LHCN-M2 (cell line): ENCODE results near the gene CSTF3. TPM values are rescaled to one million over a fixed set of nuclear protein-coding genes. Genes with fewer than 3 reads are reported as not detected.
"Not testable (repeated sequence)": the region's sequence is repeated elsewhere in the genome, so short reads cannot be mapped to it uniquely, and the experiment has no call there.

Source experiments
- DNase-seq: peaks from one replicate; pipeline ENCODE4 v3.0.0-alpha.2; 2012; ENCODE audit warnings: low read depth
- polyA plus RNA-seq: library from polyadenylated mRNA; unstranded; fragments of >200 nt; gene quantifications from one replicate; pipeline ENCODE4 v1.2.1, GENCODE V29; 2012; ENCODE audit warnings: missing spikeins
- total RNA-seq: library from RNA; depleted of rRNA; stranded (reverse); fragments of >200 nt; gene quantifications from 2 replicates; pipeline ENCODE4 v1.2.3, GENCODE V29; 2014; rRNA removed

CSTF3 gene
- 29.2 and 35.3 TPM in 2 replicates for total RNA-seq
- 29.1 TPM for polyA plus RNA-seq

DNA sequence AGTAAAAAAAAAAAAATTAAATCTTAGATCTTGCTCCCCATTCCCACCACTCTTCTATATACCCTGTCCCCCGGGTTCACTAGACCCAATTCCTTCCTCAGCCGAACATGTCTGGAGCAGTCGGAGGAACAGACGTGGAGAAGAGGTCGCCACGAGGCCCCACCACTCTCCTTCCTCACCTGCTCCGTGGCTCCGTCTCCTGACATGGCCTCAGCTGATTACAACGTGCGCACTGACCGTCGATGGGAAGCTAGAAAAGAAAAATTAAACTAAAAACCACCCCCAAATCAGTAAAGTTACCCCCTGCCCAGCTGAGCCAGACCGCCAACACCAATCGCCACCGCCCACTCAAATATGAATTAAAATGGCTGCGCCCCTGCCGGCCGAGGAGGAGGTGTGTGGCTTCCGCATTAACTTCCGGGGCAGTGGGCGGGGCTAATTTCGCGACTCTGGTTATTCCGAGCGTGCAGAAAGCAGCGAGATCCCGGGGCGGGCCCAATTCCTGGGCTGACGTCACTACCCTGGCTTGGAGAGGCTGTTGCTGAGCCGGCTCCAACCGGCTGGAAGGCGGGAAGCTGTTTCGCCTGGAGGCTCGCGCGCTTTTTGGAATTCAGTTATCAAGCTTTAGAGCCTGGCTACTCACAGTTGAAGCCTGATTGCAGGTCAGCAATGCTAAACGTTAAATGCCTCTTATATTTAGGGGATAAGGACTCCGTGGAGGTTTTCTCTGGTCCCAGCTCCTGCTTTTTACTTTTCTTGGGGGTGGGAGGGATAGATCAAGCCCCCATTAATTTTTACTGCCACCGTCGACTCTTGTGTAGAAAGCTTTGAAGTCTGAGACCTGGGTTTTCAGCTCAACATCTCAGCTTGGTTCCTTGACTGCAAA, at the start of gene CSTF3:
CSTF3 (minus strand) TSS at position 361 of the 886 bp plus-strand sequence; CDS start at position 206, 155 bp downstream.
- peak; percentile 99 for DNase-seq

DNA sequence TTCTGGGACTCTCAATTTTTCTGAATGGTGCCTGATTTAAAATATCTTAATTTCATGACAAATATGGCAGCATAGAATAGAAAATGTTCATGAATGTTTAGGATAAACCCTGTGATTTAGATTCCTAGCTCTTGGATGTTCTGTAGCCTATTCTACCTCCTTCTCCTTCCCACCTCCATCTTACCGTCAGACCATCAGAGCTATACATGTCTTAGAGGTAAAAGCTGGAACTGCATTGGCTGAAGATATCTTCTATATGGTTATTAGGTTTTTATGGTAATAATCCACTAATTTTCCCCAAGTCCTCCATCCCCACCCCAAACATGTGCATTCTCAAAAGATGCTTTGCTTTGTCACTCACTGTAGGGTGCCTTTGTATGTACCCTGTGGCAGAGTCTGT, 46.9 kb upstream of the CSTF3 start:
- no peak for DNase-seq

DNA sequence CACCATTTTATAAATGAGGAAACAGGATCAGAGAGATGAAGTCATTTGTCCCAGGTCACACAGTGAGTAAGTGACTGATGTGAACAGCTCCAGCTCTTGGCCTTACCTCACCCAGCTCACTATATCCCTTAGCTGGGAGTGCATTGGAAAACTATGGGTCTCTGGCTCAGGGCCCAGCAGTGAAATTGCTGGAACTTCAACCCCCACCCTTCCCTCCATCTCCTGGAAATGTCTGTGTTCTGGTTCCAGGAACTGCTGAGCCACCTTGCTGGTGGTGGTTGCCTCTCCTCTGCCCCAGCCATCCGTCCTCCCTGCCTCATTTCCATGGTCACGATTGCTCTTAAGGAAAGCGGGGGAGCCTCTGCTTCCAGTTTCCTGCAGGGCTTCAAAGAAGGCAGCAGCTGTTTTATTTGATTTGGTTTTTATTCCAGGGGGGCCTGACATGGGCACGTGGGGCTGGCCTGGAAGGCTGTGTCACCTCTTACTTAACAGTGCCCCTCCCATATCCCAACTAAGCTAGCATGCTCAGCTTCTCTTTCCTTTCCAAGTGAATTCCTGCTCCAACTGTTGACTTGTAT, 46.2 kb upstream of the CSTF3 start:
- peak; percentile 40 for DNase-seq

DNA sequence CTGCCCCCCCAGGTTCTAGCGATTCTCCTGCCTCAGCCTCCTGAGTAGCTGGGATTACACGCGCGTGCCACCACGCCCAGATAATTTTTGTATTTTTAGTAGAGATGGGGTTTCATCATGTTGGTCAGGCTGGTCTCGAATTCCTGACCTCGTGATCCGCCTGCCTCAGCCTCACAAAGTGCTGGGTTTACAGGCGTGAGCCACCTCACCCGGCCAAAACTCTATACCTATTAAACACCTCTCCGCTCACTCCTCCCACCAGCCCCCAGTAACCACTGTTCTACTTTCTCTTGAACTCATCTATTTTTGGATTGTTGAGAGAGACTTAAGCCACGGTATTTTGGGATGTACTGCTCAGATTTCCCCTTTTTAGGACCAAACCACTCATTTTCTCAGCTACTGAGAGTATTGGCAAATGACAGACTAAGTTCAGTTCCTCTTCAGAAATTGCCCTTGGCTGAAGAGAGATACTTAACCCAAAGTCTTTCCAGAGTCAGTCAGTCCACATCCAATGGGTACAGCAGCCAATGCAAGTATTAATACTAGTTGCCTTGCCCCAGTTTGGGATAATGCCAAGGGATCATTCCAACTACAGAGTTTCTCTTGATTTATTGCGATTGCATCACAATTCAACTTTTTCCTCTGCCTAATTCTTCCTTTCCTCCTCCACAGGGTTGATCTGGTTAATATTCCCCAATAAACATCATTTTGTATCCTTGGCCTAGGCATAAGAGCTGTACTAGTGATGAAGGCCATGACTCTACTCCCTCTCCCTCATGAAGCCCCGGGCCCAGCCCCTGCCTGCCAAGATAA, 36.8 kb upstream of the CSTF3 start:
- DNase-seq = no peak

DNA sequence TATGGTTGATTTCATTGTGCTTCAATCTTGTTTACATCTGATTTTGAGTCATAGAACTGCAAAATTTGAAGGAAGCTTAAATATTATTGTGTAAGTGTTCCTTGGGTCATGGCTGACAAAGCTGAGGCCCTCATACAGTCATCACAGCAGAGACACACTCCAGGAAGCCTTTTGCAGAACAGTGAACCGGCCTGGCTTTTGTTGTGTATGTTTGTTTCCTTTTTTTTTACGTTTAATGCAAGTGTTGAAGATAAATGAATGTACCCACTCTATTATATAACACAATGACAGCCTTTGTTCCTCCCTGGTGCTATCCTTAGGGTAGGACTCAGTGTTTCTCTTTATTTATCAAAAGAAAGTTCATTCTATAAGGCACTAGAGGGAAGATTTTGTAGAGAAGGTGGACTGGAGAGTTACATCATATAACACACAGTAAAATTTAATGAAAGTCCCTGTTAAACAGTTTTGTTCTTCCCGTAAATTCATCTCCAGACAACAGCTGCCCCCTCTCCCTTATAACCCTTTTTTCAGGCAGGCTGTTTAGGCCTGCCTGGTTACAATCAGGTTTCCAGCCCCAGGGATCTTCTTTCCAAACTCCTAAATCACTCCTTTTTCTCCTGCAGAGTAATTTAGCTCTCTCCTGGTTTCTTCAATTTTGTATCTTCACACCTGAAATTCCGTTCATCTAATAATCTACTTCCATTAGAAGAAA, 34.3 kb upstream of the CSTF3 start:
- DNase-seq = no peak

DNA sequence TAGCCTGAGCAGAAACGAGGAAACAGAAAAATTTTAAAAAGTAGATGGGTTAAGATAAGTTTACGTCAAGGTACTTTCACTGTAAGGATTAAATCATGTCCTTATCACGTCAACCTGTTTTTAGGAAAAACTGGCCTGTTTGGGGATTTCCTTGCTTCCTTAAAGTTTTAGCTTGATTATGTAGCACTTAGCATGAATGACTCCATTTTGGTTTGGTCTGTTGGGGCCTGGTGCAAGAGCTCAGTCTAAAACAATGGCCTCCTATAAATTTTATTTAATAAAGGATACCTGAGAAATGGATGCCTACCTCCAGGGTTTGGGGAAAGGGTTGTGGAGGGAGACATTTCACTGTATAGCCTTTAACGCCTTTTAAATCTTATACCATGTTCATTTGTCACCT, 33.2 kb upstream of the CSTF3 start:
- no peak for DNase-seq

DNA sequence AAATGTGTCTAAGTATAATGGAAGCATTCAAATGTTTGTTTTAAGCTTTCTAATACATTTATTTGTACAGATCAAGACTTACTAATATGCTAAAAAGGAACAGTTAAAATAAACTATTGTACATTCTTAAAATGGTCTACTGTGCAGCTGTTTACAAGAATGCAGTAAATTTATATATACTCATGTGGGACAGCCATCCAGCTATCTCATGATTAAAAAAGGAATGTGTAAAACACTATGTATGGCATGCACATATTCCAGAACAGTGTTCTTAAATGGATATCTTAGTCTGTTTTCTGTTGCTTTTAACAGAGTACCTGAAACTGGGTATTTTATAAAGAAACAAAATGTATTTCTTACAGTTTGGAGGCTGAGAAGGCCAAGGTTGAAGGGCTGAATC, 30.2 kb upstream of the CSTF3 start:
- DNase-seq = no peak

DNA sequence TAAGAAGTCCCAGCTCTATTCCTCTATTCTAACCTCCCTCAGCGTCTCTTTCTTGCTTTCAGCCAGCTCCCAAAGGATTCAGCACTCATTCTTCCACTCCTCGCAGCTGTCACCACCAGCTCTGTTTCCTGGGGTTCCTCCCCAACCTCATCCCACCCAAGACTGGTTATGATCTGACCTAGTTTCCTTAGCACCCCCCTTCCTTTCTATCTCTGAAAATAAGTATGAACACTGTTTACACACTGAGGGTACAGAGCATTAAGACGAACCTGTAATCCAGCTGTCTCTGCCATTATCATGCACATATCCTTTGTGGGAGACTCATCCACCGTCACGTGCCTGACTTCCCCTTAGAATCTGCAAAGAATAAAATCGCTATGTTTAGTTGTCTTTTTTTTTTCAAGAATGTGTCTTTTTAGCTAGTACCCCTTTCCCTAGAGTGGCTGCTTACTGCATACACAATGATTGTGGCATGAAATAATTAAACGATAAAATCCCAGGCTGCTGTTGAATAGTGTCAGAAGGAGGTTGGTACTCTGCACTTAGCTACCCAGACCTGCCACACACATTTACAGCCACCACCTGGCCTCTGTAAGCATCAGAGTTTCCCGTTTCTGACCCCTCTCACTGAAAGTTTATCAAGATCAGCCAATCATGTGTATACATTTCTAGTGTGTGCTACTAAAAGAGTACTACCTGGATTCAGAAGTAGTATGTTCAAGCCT, 26.9 kb upstream of the CSTF3 start:
- peak; percentile 67 for DNase-seq

DNA sequence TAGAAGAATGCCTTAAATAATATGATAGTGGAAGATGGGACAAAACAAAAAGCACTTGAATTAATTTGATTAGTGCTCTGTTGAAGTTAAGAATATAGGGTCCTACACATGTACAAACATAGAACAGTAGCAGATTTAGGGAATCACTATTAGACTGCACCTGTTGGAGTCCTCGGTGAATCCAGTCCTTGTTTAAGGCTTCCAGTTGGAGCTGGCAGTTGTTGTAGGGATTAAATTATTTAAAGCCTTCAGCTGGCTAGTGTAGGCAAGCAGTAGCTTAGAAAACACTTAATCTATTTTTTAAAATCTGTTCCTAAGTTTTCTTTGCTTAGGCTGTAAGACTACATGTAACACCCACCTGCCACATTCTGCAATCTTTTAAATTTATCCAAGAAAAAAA, 24.5 kb upstream of the CSTF3 start:
- no peak for DNase-seq

DNA sequence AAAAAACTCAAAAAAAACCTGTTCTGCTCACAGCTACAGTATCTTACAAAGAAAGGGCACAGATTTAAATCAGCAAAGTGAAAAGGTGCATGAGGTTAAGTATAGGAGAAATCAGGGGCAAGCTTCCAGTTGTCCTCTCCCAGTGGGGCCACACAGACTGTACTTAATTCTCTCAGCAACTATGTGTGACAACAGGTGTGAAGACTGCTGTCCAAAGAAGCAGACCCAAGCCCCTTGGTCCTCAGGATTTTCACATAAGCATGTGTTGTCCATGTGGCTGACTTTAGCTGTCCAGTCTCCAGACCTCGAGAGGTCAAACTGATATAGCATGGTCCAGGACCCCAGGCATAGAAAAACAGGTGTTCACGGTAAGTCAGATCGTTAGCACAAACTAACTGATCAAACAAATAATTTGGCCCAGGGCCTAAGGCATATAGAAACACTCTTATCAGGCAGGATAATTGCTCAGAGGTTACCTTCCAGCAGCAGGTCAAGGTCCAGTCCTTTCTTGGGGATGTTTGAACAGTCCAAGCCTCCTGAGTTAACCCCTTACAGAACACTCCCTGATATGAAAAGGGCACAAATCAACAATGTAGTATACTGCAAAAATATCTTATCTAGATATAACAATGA, 21.1 kb upstream of the CSTF3 start:
- DNase-seq = no peak

DNA sequence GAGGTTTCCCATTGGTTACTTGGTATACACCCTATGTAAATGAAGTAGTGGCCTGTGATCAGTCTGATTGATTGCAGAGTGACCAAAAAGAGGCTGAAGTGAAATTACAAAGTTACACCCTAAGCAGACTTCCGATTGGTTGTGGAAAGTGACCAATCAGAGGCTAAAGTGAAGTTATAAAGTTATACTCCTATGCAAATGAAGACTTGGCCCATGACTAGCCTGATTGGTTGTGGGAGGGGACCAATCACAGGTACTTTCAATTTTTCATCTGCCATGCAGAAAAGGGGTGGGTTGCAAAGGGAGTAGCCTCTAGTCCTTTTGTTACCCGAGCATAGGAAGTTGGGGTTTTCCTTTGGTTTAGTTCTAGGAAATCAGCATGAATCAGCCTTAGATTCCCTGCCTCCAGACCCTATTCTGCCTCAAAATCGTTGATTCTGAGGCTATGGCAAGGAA, 18.1 kb upstream of the CSTF3 start:
- no peak for DNase-seq

DNA sequence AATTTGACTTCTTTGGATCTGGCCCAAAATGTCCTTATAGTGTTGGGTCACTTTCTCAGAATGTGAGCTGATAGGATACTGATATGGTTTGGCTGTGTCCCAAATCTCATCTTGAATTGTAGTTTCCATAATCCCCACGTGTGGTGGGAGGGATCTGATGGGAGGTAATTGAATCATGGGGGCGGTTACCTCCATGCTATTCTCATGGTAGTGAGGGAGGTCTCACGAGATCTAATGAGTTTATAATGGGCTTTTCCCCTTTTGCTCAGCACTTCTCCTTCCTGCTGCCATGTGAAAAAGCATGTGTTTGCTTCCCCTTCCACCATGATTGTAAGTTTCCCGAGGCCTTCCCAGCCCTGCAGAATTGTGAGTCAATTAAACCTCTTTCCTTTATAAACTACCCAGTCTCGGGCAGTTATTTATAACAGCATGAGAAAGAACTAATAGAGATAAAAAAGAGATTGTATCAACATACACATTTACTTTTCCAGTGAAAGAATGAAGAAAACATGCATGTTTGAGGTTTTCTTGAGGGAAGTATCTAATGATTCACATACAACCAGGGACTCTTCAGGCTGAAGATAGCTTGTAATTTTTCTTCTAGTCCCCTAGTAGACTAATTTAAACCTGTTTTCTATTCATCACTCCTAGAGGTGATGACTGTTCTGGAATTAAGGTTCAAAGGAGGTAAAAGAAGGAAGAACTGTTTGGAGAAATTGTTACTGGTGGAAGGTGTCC, 17.3 kb upstream of the CSTF3 start:
- DNase-seq = no peak

DNA sequence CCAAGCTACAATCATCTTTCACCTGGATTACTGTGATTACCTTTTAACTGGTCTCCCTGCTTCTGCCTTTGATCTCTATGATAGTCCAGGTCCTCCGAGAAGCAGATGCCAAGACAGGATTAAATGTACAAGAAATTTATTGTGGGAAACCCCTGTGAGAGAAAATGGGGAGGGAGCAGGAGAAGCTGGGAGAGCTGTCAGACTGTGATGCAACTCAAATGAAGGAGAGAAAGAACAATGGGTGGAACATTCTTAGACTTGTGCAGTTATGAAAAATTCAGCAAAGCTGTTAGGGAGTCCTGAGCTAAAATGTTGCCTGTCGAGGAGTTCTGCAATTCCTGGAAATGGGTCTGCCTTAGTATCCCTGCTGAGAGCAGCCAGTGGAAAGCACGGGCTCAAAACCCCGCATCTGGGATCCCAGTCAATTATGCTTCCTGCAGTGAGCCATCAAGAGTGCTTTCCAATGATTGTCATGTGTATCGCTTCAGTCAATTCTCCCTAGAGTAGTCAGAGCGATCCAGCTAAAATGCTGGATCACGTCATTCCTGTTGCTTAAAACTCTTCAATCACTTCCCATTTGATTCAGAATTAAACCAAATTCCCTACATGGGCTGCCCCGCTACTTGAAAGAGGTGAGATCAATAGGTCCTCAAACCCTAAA, 16.5 kb upstream of the CSTF3 start:
- DNase-seq = no peak

DNA sequence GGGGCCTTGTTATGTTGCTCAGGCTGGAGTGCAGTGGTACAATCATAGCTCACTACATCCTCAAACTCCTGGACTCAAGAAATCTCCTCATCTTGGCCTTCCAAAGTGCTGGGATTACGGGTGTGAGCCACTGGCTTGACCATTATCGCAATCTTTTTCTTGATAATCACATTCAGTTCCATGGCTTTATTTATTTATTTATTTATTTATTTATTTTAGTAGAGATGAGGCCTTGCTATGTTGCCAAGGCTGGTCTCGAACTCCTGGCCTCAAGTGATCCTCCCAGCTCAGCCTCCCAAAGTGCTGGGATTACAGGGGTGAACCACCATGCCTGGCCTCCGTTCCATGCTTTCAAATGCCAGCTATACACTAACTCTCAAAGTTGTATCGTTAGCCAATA, 15.5 kb upstream of the CSTF3 start:
- DNase-seq = not testable (repeated sequence)

DNA sequence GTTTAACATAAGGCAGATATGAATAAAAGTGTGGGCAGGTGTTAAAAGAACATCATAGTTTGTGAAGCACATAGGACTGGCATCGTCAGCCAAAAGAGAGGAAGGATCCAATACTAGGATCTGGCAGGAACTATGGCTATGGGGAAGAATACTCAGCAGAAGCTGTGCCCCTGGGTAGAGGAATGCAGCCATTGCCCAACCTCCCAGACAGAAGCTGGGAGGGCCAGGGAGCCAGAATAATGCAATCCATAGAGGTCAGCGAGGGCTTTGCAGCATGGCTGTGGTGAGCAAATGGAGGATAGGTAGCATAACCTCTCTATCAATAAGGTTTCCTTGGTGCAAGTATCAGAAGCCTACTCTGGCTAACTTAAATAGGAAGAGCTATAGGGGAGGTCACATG, 11.7 kb upstream of the CSTF3 start:
- no peak for DNase-seq

DNA sequence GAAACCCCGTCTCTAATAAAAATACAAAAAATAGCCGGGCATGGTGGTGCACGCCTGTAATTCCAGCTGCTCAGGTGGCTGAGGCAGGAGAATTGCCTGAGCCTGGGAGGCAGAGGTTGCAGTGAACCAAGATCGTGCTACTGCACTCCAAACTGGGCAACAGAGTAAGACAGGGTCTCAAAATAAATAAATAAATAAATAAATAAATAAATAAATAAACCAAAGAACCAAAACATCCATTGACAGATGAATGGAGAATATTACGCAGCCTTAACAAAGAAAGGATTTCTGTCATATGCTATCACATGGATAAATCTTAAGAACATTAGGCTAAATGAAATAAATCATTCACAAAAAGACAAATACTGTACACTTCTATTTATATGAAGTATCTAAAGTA, 11.1 kb upstream of the CSTF3 start:
- DNase-seq = no peak

DNA sequence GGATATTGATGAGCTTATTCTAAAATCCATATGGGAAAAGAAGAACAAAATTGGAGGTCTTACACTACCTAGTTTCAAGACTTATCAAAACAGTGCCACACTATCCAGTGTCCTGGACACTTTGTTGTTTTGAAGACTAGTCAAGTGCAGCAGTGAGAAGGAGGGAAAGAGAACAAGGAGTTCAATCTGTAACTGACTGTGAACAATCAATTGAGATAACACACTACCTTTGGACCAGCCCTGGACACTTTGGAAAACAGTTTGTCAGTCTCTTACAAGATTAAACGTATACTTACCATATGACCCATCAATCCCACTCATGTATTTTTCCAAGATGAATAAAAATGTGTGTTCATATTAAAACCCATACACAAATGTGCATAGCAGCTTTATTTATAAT, 10.0 kb upstream of the CSTF3 start:
- DNase-seq = no peak

DNA sequence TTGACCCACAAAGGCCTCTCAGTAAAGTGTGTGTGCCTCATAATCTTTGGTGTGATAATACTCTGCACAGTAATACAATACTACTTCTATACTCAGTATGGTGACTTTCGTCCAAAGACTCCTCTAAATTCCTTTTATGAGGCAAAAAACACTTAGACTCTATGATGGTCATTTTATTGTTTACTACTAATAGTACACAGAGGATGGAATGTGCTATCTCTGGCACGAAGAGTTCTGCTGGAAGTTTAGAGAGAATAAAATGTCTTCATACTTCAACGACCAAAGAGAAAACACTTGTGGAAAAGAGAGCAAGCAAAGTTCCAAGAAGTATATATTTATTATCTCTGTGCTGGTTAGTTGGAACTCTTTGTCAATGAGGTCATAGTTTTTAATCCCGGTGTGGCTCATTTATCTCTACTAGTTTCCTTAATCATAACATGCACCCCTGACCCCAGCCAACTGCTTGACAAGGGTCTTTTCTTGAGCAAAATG, 7.5 kb upstream of the CSTF3 start:
- peak; percentile 36 for DNase-seq

DNA sequence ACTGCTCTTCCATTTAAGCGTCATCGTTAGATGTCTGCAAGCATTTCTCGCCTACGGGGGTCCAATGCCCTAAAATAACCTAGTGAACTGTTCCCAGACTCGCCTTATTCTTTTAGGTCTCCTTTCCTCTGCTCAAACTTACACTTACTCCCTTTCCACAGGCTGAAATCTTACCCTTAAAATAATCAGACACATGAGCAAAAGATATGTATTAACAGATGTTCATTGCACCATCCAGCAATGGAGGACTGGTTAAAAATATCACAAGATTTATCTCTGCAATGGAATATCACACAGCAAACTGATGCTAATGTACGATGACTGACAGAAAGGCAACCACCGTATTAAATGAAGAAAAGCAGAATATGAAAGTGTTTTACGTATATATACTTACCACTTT, 1.6 kb upstream of the CSTF3 start:
- no peak for DNase-seq
